ENCODE results near the gene NOL3.

The NOL3 gene

DNA sequence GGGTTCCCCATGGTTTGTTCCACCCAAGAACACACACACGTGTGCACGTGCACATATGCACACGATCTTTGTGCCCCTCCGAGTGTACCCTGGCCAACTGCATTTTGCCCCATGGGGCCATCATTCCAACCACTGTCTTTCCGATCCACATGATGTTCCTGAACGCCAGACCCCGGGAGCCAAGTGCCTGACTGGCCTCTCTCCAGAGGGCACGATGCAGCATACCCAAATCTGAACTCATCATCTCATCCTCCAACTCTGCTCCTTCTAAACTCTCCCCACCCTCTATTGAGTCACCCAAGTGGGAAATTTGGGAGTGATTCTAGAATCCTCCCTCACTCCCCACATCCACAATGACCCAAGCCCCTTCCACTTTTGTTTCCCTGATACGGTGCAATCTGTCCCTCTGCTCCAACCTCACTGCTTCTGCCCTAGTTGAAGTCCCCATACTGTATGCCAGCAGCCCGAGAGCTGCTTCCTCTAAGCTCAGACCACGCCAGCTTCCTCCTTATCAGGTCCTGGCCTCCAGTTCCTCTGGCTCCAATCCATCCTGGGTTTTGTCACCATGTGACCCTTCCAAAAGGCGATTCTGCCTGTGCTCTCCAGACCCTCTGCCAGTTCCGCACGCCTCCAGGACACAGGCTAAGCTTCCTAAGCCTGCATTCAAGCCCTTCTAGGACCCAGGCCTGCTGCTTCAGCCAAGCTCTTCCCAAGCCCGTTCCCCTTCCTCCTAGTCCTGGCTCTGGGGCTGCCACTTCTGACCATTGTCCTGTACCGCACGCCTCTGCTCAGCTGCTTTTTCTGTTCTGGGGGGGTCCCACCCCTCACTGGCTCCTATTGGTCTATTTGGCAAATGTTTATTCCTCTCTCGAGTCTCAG is 46.5 kb downstream of the NOL3 start:
- Histone ChIP-seq H3K27me3 (ENCODE audit: low read depth) (no peaks in the 10 kb centered on the region), H3K4me3 (no peak overlapping the region), H3K36me3 (replicated peaks) (no peaks in the 10 kb centered on the region), H3K4me1 (no peaks in the 10 kb centered on the region), H3K9me3 (no peaks in the 10 kb centered on the region; the same call in 1 of the 2 replicates)
- no peak for DNase-seq (ENCODE audit: low spot score in 2 of 2)
- in situ Hi-C loops (cut with MboI; ENCODE audit: low sequenced_read_pairs): no loop called here

GRCh38 chr16:67223992-67224391 is 53.7 kb downstream of the NOL3 start:
- no peak for DNase-seq (ENCODE audit: low spot score in 2 of 2)
- peaks cover 10% of the 10 kb centered on the region for H3K36me3 ChIP-seq (replicated peaks)

More at GRCh38 chr16:67223992-67224391, 53.7 kb downstream of the NOL3 start:
- H3K27me3 ChIP-seq (ENCODE audit: low read depth): no peaks in the 10 kb centered on the region
- in situ Hi-C loops (cut with MboI; ENCODE audit: low sequenced_read_pairs): no loop called here
- H3K4me1 ChIP-seq: peaks cover 5% of the 10 kb centered on the region
- H3K4me3 ChIP-seq: no peak overlapping the region
- peaks cover 2% of the 10 kb centered on the region; the same call in 1 of the 2 replicates for H3K9me3 ChIP-seq
